HEK293T (cell line): ENCODE results near the gene CNOT11.

Experiments
- ARNT ChIP-seq: fragments of 450-650 bp; IDR thresholded peaks from 2 replicates; pipeline ENCODE4 v1.6.1; 2017; ENCODE audit warnings: mild to moderate bottlenecking
- BHLHE40 ChIP-seq: fragments of 450-650 bp; IDR thresholded peaks from 2 replicates; pipeline ENCODE4 v1.6.1; 2016; ENCODE audit warnings: mild to moderate bottlenecking, moderate library complexity, borderline replicate concordance
- ELF4 ChIP-seq: fragments of 450-650 bp; IDR thresholded peaks from 2 replicates; pipeline ENCODE4 v1.6.1; 2017; ENCODE audit warnings: antibody characterized with exemption
- FOXK2 ChIP-seq: fragments of 450-650 bp; IDR thresholded peaks from 2 replicates; pipeline ENCODE4 v1.6.1; 2016; ENCODE audit warnings: mild to moderate bottlenecking
- FOXM1 ChIP-seq: fragments of 450-650 bp; IDR thresholded peaks from 2 replicates; pipeline ENCODE4 v1.6.1; 2017; ENCODE audit warnings: mild to moderate bottlenecking, borderline replicate concordance
- HDGF ChIP-seq: fragments of 450-650 bp; IDR thresholded peaks from 2 replicates; pipeline ENCODE4 v1.6.1; 2017; ENCODE audit warnings: antibody characterized with exemption, borderline replicate concordance
- L3MBTL2 ChIP-seq: fragments of 450-650 bp; conservative IDR thresholded peaks from 2 replicates; pipeline ENCODE4 v1.6.1; 2016; ENCODE audit warnings: mild to moderate bottlenecking
- LEF1 ChIP-seq: fragments of 450-650 bp; IDR thresholded peaks from 2 replicates; pipeline ENCODE4 v1.6.1; 2017; ENCODE audit warnings: mild to moderate bottlenecking, borderline replicate concordance
- NFRKB ChIP-seq: fragments of 450-650 bp; IDR thresholded peaks from 2 replicates; pipeline ENCODE4 v1.6.1; 2016; ENCODE audit warnings: mild to moderate bottlenecking, moderate library complexity
- SP1 ChIP-seq: fragments of 450-650 bp; IDR thresholded peaks from 2 replicates; pipeline ENCODE4 v1.6.1; 2017
- SUZ12 ChIP-seq: fragments of 450-650 bp; IDR thresholded peaks from 2 replicates; pipeline ENCODE4 v1.6.1; 2016; ENCODE audit warnings: mild to moderate bottlenecking
- TARDBP ChIP-seq: fragments of 450-650 bp; IDR thresholded peaks from 2 replicates; pipeline ENCODE4 v1.6.1; 2016
- ZNF384 ChIP-seq: fragments of 450-650 bp; IDR thresholded peaks from 2 replicates; pipeline ENCODE4 v1.6.1; 2016
- TF ChIP-seq, protein P1 (sequence below): fragments of 450-650 bp; IDR thresholded peaks from 2 replicates; pipeline ENCODE4 v1.6.1; 2016

DNA sequence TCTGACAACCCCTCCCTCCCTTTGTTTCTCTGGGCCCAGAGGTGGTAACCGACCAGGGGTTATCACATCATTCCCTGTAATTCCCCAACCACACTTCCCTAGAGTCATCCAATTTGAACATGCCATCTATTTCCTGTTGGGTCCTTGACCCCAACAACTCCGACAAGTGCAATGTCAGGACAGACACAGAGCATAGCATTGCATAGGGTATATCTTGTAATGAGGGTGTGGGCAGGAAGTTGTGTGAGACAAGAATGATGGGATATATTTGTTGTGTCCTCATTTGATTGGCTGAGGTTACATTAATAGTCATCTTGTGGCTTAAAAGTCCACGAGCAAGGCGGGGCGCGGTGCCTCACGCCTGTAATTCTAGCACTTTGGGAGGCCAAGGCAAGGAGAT lies 33.4 kb upstream of the CNOT11 start:
- TF ChIP-seq SP1 = no peak
- no peak for TF ChIP-seq ZNF384
- no peak for TF ChIP-seq FOXM1
- no peak for TF ChIP-seq L3MBTL2
- no peak for TF ChIP-seq SUZ12
- TF ChIP-seq FOXK2 = no peak
- no peak for TF ChIP-seq NFRKB
- TF ChIP-seq, protein P1, sequence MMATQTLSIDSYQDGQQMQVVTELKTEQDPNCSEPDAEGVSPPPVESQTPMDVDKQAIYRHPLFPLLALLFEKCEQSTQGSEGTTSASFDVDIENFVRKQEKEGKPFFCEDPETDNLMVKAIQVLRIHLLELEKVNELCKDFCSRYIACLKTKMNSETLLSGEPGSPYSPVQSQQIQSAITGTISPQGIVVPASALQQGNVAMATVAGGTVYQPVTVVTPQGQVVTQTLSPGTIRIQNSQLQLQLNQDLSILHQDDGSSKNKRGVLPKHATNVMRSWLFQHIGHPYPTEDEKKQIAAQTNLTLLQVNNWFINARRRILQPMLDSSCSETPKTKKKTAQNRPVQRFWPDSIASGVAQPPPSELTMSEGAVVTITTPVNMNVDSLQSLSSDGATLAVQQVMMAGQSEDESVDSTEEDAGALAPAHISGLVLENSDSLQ = no peak
- no peak for TF ChIP-seq HDGF
- no peak for TF ChIP-seq ELF4
- TF ChIP-seq TARDBP = no peak
- TF ChIP-seq LEF1 = no peak
- TF ChIP-seq ARNT = no peak
- no peak for TF ChIP-seq BHLHE40
